Endothelial cell (in vitro differentiated cells): ENCODE data around the gene CHERP. TPM values are rescaled to one million over a fixed set of nuclear protein-coding genes. Genes with fewer than 3 reads are reported as not detected.

Source experiments
- DNase-seq: peaks from one replicate; pipeline ENCODE4 v3.0.0; 2021; ENCODE audit warnings: low spot score
- H3K27ac Mint-ChIP-seq: one replicate; pipeline ENCODE4 v1.8.0; 2021; ENCODE audit warnings: mixed read lengths, inconsistent platforms; ENCODE audit not compliant: unreplicated experiment
- H3K27me3 Mint-ChIP-seq: one replicate; pipeline ENCODE4 v1.8.0; 2021; ENCODE audit warnings: mild to moderate bottlenecking, moderate library complexity, mixed read lengths, inconsistent platforms; ENCODE audit not compliant: unreplicated experiment
- H3K36me3 Mint-ChIP-seq: one replicate; pipeline ENCODE4 v1.8.0; 2021; ENCODE audit warnings: mild to moderate bottlenecking, low read depth, mixed read lengths, inconsistent platforms; ENCODE audit not compliant: unreplicated experiment
- H3K4me1 Mint-ChIP-seq: one replicate; pipeline ENCODE4 v1.8.0; 2021; ENCODE audit warnings: mild to moderate bottlenecking, mixed read lengths, inconsistent platforms; ENCODE audit not compliant: unreplicated experiment
- H3K4me3 Mint-ChIP-seq: one replicate; pipeline ENCODE4 v1.8.0; 2021; ENCODE audit warnings: mild to moderate bottlenecking, mixed read lengths, inconsistent platforms; ENCODE audit not compliant: unreplicated experiment
- H3K9me3 Mint-ChIP-seq: one replicate; pipeline ENCODE4 v1.8.0; 2021; ENCODE audit warnings: mixed read lengths, inconsistent platforms; ENCODE audit not compliant: unreplicated experiment
- total RNA-seq: library from RNA; stranded (reverse); fragmentation: NEBNext Ultra II Directional; extraction: Animal tissue kit (Norgen Biotek cat#: 25700); gene quantifications from one replicate; pipeline ENCODE4 v1.2.1, GENCODE V29; 2021; ENCODE audit not compliant: unreplicated experiment
- TF ChIP-seq, protein P1 (sequence below): fragments of 200-600 bp; sonication (generic); IDR thresholded peaks from one replicate; pipeline ENCODE4 v1.5.0; 2021; ENCODE audit warnings: antibody characterized with exemption; ENCODE audit not compliant: unreplicated experiment

The CHERP gene
- total RNA-seq, 1 donor from 2014 or later = 66.5 TPM

DNA sequence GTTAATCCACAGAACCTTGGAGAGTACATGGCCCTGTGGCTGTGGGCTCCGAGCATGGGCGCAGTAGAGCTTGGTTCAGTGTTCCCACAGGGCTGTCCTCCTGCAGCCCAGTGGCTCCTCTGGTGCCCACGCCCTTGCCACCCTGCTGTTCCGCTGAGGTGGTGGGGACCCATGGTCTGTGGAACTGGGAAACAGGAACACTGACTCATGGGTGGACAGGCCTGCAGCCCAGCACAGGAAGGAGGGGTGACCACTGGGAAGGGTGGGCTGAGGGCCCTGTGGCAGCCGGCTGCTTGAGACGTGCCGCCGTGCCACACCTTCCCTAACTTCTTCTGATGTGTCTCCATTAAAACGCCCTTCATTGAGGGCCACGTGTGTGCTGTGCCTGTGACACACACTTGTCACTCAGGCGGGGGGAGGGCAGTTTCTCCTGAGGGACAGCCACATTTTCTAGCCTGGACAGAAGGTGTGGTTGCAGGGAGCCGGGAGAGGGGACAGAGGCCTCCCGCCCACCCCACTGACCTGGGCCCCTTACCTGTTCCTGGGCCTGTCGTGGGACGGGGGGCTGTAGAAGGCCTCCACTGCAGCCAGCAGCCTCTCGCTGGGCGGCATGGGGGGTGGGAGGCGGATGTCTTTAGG is 21.1 kb downstream of the CHERP start:
- Mint-ChIP-seq H3K4me1 (no peaks in the 10 kb centered on the region), H3K4me3 (no peak overlapping the region), H3K9me3 (no peaks in the 10 kb centered on the region), H3K36me3 (peaks cover 35% of the 10 kb centered on the region), H3K27ac (peak overlapping the region; percentile 70), H3K27me3 (peaks cover 5% of the 10 kb centered on the region)
- no peak for DNase-seq
- TF ChIP-seq, protein P1, sequence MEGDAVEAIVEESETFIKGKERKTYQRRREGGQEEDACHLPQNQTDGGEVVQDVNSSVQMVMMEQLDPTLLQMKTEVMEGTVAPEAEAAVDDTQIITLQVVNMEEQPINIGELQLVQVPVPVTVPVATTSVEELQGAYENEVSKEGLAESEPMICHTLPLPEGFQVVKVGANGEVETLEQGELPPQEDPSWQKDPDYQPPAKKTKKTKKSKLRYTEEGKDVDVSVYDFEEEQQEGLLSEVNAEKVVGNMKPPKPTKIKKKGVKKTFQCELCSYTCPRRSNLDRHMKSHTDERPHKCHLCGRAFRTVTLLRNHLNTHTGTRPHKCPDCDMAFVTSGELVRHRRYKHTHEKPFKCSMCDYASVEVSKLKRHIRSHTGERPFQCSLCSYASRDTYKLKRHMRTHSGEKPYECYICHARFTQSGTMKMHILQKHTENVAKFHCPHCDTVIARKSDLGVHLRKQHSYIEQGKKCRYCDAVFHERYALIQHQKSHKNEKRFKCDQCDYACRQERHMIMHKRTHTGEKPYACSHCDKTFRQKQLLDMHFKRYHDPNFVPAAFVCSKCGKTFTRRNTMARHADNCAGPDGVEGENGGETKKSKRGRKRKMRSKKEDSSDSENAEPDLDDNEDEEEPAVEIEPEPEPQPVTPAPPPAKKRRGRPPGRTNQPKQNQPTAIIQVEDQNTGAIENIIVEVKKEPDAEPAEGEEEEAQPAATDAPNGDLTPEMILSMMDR = no peak

DNA sequence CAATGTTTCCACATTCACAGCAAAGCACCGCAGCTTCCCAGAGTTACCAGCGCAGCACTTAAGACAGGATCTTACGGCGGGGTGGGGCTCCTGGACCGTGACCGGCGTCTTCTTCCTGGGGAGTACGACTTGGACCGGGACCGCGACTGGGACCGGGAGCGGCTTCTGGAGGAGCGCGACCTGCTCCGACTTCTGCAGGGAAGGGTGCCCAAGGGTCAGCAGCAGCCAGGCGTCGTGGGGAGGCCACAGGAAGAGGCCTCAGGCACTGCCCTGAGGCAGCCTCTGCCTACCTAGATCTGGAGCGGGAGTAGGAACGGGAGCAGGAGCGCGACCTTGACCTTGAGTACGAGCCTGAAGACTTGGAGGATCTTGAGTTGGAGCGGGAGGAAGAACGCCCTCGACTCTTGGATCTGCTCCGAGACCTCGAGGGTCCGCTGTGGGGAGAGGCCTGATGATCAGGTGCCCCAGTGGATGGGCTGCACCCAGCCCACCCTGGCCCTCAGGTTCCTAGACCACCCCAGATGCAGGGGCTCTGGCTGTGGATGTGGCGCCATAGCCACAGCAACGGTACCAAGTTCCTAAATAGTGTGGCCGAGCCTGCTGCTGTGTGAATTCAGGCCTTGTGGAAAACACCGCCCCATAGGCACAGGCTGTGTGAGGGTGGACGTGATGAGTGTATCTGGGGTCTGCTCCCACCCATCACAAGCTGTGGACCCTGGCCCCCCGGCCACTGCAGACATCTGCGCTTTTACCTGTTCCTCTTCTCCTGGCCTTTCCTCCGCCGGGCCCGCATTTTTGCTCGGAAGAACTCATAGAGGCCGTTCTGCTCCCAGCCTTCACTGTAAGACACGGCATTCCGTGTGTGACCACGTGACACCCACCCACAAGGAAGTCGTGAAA is 21.9 kb downstream of the CHERP start:
- DNase-seq = no peak
- H3K27ac Mint-ChIP-seq = peak overlapping the region; percentile 70
- TF ChIP-seq, protein P1 = no peak
- H3K27me3 Mint-ChIP-seq = peaks cover 5% of the 10 kb centered on the region
- peaks cover 35% of the 10 kb centered on the region for H3K36me3 Mint-ChIP-seq
- H3K9me3 Mint-ChIP-seq = no peaks in the 10 kb centered on the region
- H3K4me3 Mint-ChIP-seq = peak overlapping the region; percentile 15
- H3K4me1 Mint-ChIP-seq = no peaks in the 10 kb centered on the region

DNA sequence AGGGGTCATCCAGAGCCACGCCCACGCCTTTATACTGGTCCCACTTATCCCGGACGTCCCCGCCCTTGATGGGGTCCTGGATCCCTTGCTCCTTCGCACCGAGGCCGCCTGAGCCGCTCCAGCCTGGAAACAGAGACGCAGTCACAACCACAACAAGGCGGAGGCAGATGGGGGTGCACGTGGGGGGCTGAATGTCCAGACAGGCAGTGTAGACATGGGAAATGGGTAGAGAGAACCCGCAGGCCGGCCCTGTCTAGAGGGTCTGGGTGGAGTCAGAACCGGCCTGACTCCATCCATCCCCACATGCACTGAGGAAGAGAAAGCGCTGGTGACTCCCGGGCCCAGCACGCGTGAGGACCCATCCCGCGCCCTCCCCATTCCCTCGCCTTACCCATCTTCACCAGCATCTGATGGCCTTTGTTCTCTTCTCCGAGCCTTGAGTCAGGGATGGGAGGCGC is 23.0 kb downstream of the CHERP start:
- Mint-ChIP-seq H3K9me3 (no peaks in the 10 kb centered on the region), H3K27ac (no peak overlapping the region), H3K36me3 (peaks cover 35% of the 10 kb centered on the region), H3K27me3 (peaks cover 5% of the 10 kb centered on the region), H3K4me3 (no peak overlapping the region), H3K4me1 (no peaks in the 10 kb centered on the region)
- TF ChIP-seq, protein P1 = no peak
- no peak for DNase-seq

DNA sequence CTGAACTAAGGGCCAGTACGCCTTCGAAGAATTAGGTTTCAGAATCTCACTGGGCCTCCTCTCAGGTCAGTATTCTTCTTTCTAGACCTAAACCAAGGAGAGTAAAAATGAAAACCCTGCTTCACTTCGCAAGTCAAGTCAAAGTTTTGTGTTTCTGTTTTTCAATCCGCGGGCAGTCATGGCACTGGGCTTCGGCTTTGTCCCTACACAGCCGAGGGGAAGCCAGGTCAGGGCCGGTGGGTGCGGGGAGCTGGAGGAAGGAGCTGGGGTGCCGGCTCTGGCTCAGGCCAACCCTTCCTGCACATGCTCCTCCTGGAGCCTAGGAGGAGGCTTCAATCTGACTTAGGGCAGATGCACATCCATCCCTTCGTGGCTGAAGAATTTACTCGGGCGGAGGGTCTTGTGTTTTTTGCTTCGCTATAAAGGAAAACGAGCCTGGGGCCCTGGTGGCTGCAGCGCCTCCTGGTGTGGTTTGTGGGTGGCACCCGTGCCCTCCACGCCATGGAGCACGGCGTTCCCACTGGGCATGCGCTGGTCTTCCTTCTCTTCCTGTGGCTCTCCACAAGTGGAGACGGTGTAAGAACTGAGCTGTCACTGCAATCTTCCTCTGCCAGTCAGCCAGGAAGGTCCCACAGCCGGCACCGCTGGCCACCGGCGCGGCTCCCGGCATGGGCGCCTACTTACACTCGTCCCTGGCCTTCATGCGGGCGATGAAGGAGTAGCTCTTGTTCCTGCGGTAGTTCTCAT is 23.6 kb downstream of the CHERP start:
- Mint-ChIP-seq H3K27ac (no peak overlapping the region), H3K36me3 (peaks cover 31% of the 10 kb centered on the region), H3K27me3 (peaks cover 4% of the 10 kb centered on the region), H3K4me1 (no peaks in the 10 kb centered on the region), H3K4me3 (peak overlapping the region; percentile 47), H3K9me3 (no peaks in the 10 kb centered on the region)
- no peak for DNase-seq
- TF ChIP-seq, protein P1 = peak; percentile 15
